ENCODE measurements around the gene PIANP.

Gene PIANP

DNA sequence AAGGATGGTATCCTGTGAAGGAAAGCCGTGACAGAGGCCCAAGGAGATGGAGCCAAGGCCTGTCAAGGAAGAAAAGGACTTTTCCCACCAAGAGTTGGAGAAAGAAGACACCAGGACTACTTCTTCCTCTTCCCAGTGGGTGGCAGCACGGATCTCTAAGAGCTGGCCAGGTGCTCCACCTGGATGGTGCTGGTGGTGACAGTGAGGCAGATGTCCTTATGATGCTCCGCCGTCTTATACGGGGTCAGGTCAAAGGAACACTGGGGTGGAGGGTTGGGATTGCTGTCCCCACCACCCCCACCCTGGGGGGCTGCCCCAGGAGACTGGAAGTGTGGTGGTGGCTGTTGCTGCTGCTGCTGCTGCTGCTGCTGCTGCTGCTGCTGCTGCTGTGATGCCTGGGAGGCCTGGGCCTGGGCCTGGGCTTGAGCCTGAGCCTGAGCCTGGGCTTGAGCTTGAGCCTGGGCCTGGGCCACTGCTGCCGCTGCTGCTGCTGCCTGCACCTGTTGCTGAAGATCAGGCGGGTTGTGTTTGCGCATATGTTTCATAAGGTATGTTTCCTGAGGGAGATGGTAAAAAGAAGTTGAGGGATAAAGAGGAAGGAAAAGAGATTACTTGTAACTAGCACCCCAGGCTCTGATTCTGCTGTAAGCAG lies 32.9 kb downstream of the PIANP start:
- no peak for DNase-seq (ENCODE audit: low read depth)

DNA sequence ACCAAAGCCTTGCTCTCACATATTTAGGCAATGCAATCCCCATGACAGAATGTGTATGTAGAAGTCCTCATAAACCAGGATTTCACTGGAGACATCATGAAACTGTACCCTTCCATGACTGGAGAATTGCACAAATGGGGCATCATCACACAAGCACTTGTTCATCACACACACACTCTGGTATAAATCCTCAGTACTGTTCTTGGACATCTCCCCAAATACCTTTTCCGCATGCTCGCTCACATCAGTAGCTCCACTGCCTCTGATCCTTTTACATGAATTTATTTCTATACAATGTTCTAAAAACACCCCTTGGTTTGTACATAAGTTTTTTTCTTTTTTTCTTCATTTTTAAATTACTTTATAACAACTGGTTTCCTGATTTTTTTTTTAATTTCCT lies 34.4 kb downstream of the PIANP start:
- no peak for DNase-seq (ENCODE audit: low read depth)

DNA sequence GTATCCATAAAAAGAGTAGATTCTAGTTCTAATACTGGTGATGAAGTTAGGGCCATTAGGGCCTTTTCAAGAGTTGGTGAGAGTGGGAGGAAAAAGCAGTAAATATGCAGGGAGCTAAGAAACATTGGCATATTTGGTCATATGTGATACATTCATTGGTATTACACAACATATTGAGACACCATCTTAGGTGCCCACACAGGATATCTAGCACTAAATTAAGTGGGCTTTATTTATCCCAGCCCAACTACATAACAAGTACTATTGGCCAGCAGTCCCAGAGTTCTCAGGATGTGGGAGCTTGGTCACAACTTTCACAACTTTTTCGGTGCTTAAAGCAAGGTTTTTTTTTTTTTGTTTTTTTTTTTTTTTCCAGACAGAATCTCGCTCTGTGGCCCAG lies 35.7 kb downstream of the PIANP start:
- DNase-seq (ENCODE audit: low read depth) = no peak

DNA sequence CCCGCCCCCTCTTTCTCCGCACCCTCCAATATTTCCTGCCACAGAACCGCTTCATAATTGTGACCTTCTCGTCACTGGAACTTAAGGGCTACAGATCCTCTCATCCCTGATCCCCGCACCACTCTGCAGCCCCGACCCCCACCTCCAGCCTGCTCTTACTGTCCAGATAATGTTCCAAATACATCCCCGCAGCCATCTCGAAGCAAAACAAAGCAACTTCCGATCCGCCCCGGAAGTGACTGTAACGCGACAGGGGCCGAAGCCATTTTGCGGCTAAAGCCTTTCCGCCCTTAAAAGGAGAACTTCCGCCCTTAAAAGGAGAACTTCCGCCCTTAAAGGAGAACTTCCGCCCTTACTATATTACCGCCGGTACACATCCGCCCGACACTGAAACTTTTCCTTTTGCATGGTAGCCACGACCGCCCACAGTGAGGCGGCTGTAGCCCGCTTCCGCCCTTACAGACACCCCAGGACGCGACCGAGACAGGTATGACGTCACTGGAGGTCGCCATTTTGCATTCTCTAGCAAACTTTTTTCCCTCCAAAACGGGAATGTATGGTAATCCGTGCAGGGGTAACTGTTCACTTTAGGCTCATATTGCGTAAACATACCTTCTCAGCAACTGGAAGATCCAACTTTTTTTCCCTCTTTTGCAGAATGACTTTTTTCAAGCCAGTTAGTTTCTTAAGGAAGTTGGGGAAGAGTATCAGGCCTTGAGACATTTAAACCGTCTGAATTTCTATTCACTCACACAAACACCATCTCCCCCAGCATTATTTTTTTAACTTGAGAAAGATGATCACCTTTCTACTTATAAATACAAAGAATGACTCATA lies 37.5 kb downstream of the PIANP start, which contains the start of gene ING4:
ING4 (minus strand) TSS at position 214 of the 837 bp plus-strand sequence; CDS start at position 196, 18 bp downstream.
- DNase-seq (ENCODE audit: low read depth) = peak; percentile 96

DNA sequence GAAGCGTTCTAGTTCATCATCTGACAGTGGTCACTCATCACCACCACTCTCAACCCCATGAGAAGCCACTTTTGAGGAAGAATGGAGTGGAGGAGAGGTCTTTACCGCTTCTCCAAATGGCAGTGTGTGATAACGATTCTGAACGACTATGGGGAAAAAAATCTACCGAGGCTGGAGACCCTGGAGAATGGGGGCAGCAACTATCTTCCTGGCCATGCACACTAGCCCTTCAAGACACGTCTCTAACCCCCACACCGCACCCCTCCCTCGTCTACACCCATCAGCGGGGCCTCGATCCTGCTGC lies 38.1 kb downstream of the PIANP start:
- no peak for DNase-seq (ENCODE audit: low read depth)

DNA sequence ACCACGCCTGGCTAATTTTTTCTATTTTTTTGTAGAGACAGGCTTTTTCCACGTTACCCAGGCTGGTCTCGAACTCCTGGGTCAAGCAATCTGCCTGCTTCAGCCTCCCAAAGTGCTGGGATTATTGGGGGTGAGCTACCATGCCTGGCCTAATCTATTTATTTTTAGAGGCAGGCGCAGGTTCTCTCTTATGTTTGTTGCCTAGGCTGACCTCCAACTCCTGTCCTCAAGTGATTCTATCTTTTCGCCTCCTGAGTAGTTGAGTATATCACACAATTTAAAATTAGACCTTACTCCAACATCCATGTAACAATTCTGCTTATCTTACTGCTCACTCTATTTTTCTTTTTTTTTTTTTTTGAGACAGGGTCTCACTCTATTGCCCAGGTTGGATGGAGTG lies 46.6 kb downstream of the PIANP start:
- no peak for DNase-seq (ENCODE audit: low read depth)

DNA sequence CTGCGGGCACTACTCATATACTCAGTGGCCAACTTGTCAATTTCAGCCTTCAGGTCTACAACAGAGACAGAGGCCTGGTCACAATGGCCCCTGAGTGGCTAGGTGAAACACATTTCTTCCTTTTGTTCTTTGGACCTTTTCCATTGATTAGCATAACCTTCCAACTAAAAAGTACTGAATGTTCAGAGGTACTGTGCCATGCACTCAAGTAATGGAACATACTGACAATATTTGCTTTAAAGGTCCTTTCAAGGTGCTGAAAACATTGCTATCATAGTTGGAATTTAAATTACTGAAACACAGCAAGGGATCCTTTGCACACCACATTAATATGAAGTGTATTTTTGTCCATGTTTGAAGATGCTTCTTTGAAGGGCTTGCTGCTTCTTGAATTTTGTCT lies 47.3 kb downstream of the PIANP start:
- no peak for DNase-seq (ENCODE audit: low read depth)

DNA sequence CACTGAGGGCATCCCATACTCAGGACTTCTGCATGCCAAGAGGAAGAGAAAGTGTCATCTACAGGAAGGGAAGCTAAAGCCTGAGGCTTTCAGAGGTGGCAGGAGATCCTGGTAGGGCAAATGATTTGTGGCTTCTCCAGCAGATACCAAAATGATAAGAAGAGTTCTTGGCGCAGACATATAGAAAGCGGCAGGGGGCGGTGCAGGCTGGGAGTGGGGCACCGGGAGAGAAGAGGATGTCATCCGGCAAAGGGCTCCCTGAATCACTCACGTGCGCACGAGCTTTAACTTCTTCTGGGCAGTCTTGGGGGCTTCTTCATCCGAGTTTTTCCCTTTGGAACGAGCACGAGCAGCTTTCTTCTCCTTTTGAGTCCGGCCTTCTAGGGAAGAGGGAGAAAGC lies 48.2 kb downstream of the PIANP start:
- no peak for DNase-seq (ENCODE audit: low read depth)

DNA sequence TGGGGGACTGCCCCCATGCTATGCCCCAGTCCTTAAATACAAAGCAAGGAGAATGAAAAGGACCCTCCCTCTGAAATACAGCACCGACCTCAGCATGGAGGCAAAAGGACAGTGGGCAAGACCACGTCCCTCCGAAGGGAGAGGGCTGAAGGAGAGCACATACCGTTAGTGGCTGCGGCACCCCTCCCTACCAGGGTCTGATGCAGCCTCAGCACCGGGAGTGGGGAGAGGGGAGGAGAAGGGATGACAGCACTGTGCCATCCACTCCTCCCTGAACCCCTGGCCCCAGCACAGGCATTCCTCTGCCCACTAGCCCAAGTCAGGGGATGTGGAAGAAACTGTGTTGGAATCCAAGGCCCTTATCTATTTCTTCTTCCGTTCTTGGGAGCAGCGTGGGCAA lies 49.8 kb downstream of the PIANP start:
- DNase-seq (ENCODE audit: low read depth) = no peak

DNA sequence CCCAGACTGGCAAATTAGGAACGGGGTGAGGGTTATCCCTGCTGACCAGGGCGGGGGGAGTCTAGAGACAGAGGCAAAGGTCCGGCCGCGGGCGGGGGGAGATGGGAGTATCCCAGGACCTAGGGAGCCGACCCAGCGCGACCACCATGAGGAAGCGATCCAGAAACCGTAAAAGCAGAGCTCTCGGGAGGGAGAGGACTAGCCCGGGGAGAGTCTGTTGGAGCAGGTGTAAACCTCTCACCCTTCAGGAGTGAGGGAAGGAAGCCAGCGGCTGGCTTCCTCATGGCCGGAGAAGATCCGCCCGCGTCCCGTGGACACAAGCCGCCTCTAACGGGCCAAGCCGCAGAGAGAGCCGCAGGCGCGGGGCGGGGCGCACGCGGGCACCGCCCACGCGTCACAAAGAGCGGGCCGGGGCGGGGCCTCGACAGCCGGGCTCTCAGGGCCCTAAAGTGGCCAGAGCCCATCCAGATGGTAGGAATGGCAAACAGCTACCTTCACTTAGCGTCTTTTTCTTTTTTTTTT lies 53.5 kb downstream of the PIANP start, which contains the start of gene ACRBP:
ACRBP (minus strand) TSS at position 350 of the 522 bp plus-strand sequence; CDS start at position 284, 66 bp downstream.
- DNase-seq (ENCODE audit: low read depth) = no peak

DNA sequence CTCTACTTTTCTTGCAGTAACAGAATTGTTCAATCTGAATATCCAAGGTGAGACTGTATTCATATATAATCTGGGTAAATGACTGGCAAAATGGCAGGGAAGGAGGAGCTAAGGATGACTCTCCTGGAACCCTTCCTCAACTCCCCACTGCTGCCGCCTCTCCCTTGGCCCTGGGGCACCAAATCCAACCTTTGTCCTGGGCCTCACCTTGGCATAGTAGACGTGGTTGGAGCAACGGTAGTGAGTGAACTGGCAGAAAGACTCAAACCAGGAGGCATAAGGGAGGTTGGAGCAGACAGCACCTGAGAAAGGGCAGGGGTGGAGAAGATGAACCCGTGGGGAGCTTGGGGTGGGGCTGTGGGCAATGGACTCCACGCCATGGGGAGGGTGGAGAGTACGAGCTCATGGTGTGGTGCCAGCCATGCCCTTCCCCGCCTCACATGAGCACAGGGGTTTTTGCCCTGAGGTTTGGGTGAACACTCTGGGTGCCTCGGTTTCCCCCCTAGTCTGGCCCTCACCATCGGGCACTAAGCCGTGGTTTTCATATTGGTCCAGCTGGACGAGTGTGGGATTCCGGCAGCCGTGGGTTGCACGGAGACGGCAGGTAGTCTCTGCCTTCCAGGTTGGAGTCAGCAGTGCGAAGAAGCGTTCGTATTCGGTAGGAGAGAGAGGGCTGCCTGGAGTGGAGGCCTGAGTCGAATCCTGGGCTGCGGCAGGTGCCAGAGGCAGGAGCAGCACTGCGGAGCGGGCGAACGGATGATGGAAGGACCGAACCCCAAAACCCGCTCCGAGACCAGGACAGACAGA lies 54.1 kb downstream of the PIANP start:
- no peak for DNase-seq (ENCODE audit: low read depth)

DNA sequence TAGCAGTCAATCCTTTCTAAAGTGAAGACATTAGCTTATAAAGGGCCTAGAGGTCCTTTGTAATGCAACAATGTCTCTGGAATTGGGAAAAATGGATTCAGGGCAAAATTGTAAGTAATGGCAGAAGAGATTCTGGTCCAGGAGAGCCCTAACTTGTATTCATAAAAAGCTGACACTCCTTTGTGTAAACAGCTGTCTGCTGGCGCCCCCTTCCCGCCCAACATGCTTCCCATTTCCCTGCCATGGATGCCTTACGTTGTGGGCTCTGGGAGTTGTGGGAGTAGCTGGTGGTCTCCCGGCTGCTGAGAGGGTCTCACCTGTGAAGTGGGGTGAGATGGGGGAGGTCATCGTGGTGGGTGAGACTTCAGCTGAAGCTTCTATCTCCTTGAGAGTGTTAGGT lies 55.7 kb downstream of the PIANP start:
- no peak for DNase-seq (ENCODE audit: low read depth)

DNA sequence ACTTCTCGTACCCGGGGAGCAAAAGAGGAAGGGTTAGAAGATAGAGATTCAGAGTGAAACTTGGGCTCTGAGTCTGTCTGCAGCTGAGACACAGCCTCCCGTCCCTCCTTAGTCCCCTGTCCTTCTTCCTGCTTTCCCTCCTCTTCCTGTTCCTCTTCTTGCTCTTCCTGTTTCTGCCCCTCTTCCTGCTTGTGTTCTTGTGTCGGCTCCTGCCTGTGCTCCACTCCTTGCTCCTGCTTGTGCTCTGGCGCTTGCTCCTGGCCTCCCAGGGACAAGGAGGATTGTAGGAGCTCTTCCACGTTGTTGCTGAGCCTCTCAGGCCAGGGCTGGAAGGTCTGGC lies 56.4 kb downstream of the PIANP start:
- DNase-seq (ENCODE audit: low read depth) = no peak
